Liver (tissue), 9 donors: ENCODE measurements around the gene CD101. TPM values are rescaled to one million over a fixed set of nuclear protein-coding genes. Genes with fewer than 3 reads are reported as not detected.
"Not testable (repeated sequence)": the region's sequence is repeated elsewhere in the genome, so short reads cannot be mapped to it uniquely, and the experiment has no call there.

Source experiments
- DNase-seq: peaks from one replicate; pipeline ENCODE4 v3.0.0-alpha.2; 2017; ENCODE audit warnings: low spot score
- H3K27ac ChIP-seq, 2 donors: one replicate each; pipeline ENCODE4 v1.7.0; 2013; ENCODE audit warnings: inconsistent platforms in 2 of 2, low read length in 2 of 2, control low read depth in 1 of 2, low read depth in 1 of 2, mild to moderate bottlenecking in 1 of 2
- H3K27me3 ChIP-seq, 4 donors: one replicate each; pipeline versions ENCODE4 v1.6.1 to v1.7.0; 2013; ENCODE audit warnings: low read length in 3 of 4, inconsistent platforms in 1 of 4, mild to moderate bottlenecking in 1 of 4, moderate library complexity in 1 of 4; ENCODE audit not compliant: control insufficient read depth in 4 of 4, insufficient read depth in 4 of 4
- H3K36me3 ChIP-seq, 4 donors: one replicate each; pipeline versions ENCODE4 v1.6.1 to v1.7.0; 2013; ENCODE audit warnings: low read length in 3 of 4, mild to moderate bottlenecking in 3 of 4, low read depth in 1 of 4, moderate library complexity in 1 of 4; ENCODE audit not compliant: control insufficient read depth in 4 of 4, insufficient read depth in 3 of 4
- H3K4me1 ChIP-seq, 4 donors: one replicate each; pipeline versions ENCODE4 v1.6.1 to v1.7.0; 2013; ENCODE audit warnings: low read length in 3 of 4, mild to moderate bottlenecking in 3 of 4, moderate library complexity in 1 of 4; ENCODE audit not compliant: control insufficient read depth in 4 of 4, insufficient read depth in 4 of 4
- H3K4me3 ChIP-seq, 3 donors: one replicate each; pipeline versions ENCODE4 v1.6.1 to v1.7.0; 2013; ENCODE audit warnings: low read length in 3 of 3, control low read depth in 1 of 3, low read depth in 1 of 3, mild to moderate bottlenecking in 1 of 3
- H3K9ac ChIP-seq, 2 donors: one replicate each; pipeline ENCODE4 v1.7.0; 2013; ENCODE audit warnings: low read length in 2 of 2, mild to moderate bottlenecking in 2 of 2, moderate library complexity in 2 of 2, control low read depth in 1 of 2, low read depth in 1 of 2
- H3K9me3 ChIP-seq, 4 donors: one replicate each; pipeline versions ENCODE4 v1.6.1 to v1.7.0; 2013; ENCODE audit warnings: low read length in 3 of 4; ENCODE audit not compliant: control insufficient read depth in 4 of 4
- ATF3 ChIP-seq: IDR thresholded peaks from 2 replicates; pipeline ENCODE4 v1.6.1; 2016; ENCODE audit warnings: antibody characterized with exemption
- EGR1 ChIP-seq, 2 donors: IDR thresholded peaks; 2 replicates each; pipeline ENCODE4 v1.6.1; 2016 to 2018; ENCODE audit warnings: antibody characterized with exemption in 2 of 2, low read depth in 2 of 2
- FOXA2 ChIP-seq: IDR thresholded peaks from 2 replicates; pipeline ENCODE4 v1.6.1; 2016; ENCODE audit warnings: antibody characterized with exemption
- GABPA ChIP-seq, 2 donors: IDR thresholded peaks in 1 of 2; conservative IDR thresholded peaks in 1 of 2; 2 replicates each; pipeline ENCODE4 v1.6.1; 2016; ENCODE audit warnings: antibody characterized with exemption in 2 of 2, mild to moderate bottlenecking in 1 of 2, moderate library complexity in 1 of 2
- HNF4A ChIP-seq, 2 donors: conservative IDR thresholded peaks; 2 replicates each; pipeline ENCODE4 v1.6.1; 2016; ENCODE audit warnings: antibody characterized with exemption in 2 of 2, mild to moderate bottlenecking in 2 of 2
- HNF4G ChIP-seq: IDR thresholded peaks from 2 replicates; pipeline ENCODE4 v1.6.1; 2016; ENCODE audit warnings: antibody characterized with exemption
- JUND ChIP-seq, 2 donors: IDR thresholded peaks; 2 replicates each; pipeline ENCODE4 v1.6.1; 2016; ENCODE audit warnings: antibody characterized with exemption in 2 of 2
- MAX ChIP-seq: IDR thresholded peaks from 2 replicates; pipeline ENCODE4 v1.6.1; 2016; ENCODE audit warnings: antibody characterized with exemption
- SP1 ChIP-seq: IDR thresholded peaks from 2 replicates; pipeline ENCODE4 v1.6.1; 2018; ENCODE audit warnings: antibody characterized with exemption, mild to moderate bottlenecking
- TAF1 ChIP-seq: conservative IDR thresholded peaks from 2 replicates; pipeline ENCODE4 v1.6.1; 2016; ENCODE audit warnings: antibody characterized with exemption, mild to moderate bottlenecking
- WGBS: extraction: QIAGEN DNeasy Blood & Tissue Kit; methylation state at CpG from one replicate; pipeline ENCODE4 v1.1.7; 2013; 5-methylcytosine and 5-hydroxymethylcytosine counted together
- polyA plus RNA-seq, 2 donors: library from polyadenylated mRNA; stranded (reverse) in 1 of 2; unstranded in 1 of 2; fragments of 200-250 nt in 1 of 2; fragments of >200 nt in 1 of 2; fragmentation: Nextera tagmentation in 1 of 2; extraction: Ambion mirVana in 1 of 2; gene quantifications; one replicate each; pipeline versions ENCODE4 v1.2.1 to v1.2.3, GENCODE V29; 2013 to 2015
- total RNA-seq, 2 donors: library from RNA; depleted of rRNA; stranded (reverse); fragments of >200 nt; gene quantifications; one replicate each; pipeline ENCODE4 v1.2.3, GENCODE V29; 2014
- TF ChIP-seq, protein P1 (sequence below): IDR thresholded peaks from 2 replicates; pipeline ENCODE4 v1.6.1; 2016; ENCODE audit warnings: antibody characterized with exemption, mild to moderate bottlenecking
- TF ChIP-seq, protein P2 (sequence below): IDR thresholded peaks from 2 replicates; pipeline ENCODE4 v1.6.1; 2016; ENCODE audit warnings: antibody characterized with exemption
- donor health status: healthy.
- donor health status: healthy.
- donor health status: healthy.
- donor health status: healthy.
- donor health status: healthy.

CD101 gene
- total and polyA plus RNA-seq, 4 donors = 0.24 to 2.0 (median 0.65) TPM

GRCh38 chr1:116980309-116980708, 21.3 kb upstream of the CD101 start:
- 93% methylated on average over 1 of the region's 1 CpG for WGBS
- H3K27ac ChIP-seq, H3K9ac ChIP-seq, H3K4me3 ChIP-seq, H3K9me3 ChIP-seq, H3K36me3 ChIP-seq, DNase-seq, H3K27me3 ChIP-seq: not testable (repeated sequence)
- H3K4me1 ChIP-seq = peaks cover 0 to 13% (median 8%) of the 10 kb centered on the region in 4 donors

GRCh38 chr1:116981521-116982037, 20.0 kb upstream of the CD101 start:
- H3K27ac ChIP-seq = no peak overlapping the region
- no peak overlapping the region for H3K9ac ChIP-seq
- TF ChIP-seq JUND (IDR thresholded peaks at IDR 0.05) (no peak), HNF4A (conservative IDR thresholded peaks at IDR 0.05) (no peak), TAF1 (no peak), EGR1 (IDR thresholded peaks at IDR 0.05; ENCODE audit: low read depth in 2 of 2) (no peak), HNF4G (no peak), ATF3 (no peak), FOXA2 (no peak), MAX (no peak), SP1 (no peak), GABPA (IDR thresholded peaks at IDR 0.05 in 1 of 2, conservative IDR thresholded peaks at IDR 0.05 in 1 of 2) (no peak)
- TF ChIP-seq, protein P1, sequence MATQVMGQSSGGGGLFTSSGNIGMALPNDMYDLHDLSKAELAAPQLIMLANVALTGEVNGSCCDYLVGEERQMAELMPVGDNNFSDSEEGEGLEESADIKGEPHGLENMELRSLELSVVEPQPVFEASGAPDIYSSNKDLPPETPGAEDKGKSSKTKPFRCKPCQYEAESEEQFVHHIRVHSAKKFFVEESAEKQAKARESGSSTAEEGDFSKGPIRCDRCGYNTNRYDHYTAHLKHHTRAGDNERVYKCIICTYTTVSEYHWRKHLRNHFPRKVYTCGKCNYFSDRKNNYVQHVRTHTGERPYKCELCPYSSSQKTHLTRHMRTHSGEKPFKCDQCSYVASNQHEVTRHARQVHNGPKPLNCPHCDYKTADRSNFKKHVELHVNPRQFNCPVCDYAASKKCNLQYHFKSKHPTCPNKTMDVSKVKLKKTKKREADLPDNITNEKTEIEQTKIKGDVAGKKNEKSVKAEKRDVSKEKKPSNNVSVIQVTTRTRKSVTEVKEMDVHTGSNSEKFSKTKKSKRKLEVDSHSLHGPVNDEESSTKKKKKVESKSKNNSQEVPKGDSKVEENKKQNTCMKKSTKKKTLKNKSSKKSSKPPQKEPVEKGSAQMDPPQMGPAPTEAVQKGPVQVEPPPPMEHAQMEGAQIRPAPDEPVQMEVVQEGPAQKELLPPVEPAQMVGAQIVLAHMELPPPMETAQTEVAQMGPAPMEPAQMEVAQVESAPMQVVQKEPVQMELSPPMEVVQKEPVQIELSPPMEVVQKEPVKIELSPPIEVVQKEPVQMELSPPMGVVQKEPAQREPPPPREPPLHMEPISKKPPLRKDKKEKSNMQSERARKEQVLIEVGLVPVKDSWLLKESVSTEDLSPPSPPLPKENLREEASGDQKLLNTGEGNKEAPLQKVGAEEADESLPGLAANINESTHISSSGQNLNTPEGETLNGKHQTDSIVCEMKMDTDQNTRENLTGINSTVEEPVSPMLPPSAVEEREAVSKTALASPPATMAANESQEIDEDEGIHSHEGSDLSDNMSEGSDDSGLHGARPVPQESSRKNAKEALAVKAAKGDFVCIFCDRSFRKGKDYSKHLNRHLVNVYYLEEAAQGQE = no peak
- TF ChIP-seq, protein P2, sequence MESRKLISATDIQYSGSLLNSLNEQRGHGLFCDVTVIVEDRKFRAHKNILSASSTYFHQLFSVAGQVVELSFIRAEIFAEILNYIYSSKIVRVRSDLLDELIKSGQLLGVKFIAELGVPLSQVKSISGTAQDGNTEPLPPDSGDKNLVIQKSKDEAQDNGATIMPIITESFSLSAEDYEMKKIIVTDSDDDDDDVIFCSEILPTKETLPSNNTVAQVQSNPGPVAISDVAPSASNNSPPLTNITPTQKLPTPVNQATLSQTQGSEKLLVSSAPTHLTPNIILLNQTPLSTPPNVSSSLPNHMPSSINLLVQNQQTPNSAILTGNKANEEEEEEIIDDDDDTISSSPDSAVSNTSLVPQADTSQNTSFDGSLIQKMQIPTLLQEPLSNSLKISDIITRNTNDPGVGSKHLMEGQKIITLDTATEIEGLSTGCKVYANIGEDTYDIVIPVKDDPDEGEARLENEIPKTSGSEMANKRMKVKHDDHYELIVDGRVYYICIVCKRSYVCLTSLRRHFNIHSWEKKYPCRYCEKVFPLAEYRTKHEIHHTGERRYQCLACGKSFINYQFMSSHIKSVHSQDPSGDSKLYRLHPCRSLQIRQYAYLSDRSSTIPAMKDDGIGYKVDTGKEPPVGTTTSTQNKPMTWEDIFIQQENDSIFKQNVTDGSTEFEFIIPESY = no peak
- DNase-seq = no peak
- WGBS = 35% methylated on average over 2 of the region's 2 CpGs
- H3K4me3 ChIP-seq = no peak overlapping the region
- peaks cover 0 to 13% (median 8%) of the 10 kb centered on the region in 4 donors for H3K4me1 ChIP-seq
- no peaks in the 10 kb centered on the region for H3K9me3 ChIP-seq
- H3K36me3 ChIP-seq = peaks cover 0 to 5% (median 0%) of the 10 kb centered on the region in 4 donors
- no peaks in the 10 kb centered on the region for H3K27me3 ChIP-seq
